AG04450 (cell line): Measurements from ENCODE around the gene NAT8L. TPM values are rescaled to one million over a fixed set of nuclear protein-coding genes. Genes with fewer than 3 reads are reported as not detected.

ENCODE experiments used
- CTCF ChIA-PET: fragments of 300-600, 350-600 bp; formaldehyde crosslinking; extraction: SDS; loops from one replicate; lab custom pipeline; 2022; ENCODE audit warnings: antibody characterized with exemption, inconsistent platforms; lab: Charles Lee
- POLR2A ChIA-PET: fragments of 350-600 bp; formaldehyde crosslinking; extraction: SDS; loops from one replicate; lab custom pipeline; 2021; ENCODE audit warnings: antibody characterized with exemption, inconsistent platforms; lab: Yijun Ruan, JAX
- DNase-seq: peaks from one replicate; pipeline ENCODE4 v3.0.0-alpha.2; 2011; ENCODE audit warnings: low read depth, low spot score
- H3K27ac ChIP-seq: one replicate; pipeline ENCODE4 v1.5.1; 2012; ENCODE audit warnings: low read depth, low read length, control low read depth
- H3K27me3 ChIP-seq: one replicate; pipeline ENCODE4 v1.6.0; 2012; ENCODE audit warnings: low read length; ENCODE audit not compliant: control insufficient read depth, insufficient read depth
- H3K4me3 ChIP-seq: 2 replicates; pipeline ENCODE4 v1.5.1; 2011; ENCODE audit warnings: mild to moderate bottlenecking, low read depth, low read length, control low read depth
- H3K9me3 ChIP-seq: 2 replicates; pipeline ENCODE4 v1.5.1; 2012; ENCODE audit warnings: low read length; ENCODE audit not compliant: control insufficient read depth, insufficient read depth
- CTCF ChIP-seq: IDR thresholded peaks from 2 replicates; pipeline ENCODE4 v1.5.1; 2011; ENCODE audit warnings: low read depth, low read length, control low read depth, inconsistent platforms
- polyA plus RNA-seq: library from polyadenylated mRNA; depleted of rRNA; stranded (reverse); fragments of >200 nt; gene quantifications from 2 replicates; pipeline ENCODE4 v1.2.3, GENCODE V29; 2011

NAT8L gene
- polyA plus RNA-seq, 1 experiment: not detected

GRCh38 chr4:2071252-2071911, 12.3 kb downstream of the NAT8L start:
- ChIA-PET POLR2A (no interaction called here), CTCF (no interaction called here)
- Histone ChIP-seq H3K9me3 (peaks cover 2% of the 10 kb centered on the region; the same call in 1 of the 2 replicates), H3K27ac (no peak overlapping the region), H3K27me3 (peaks cover 13% of the 10 kb centered on the region), H3K4me3 (no peak overlapping the region)
- TF ChIP-seq CTCF: no peak
- DNase-seq: no peak

GRCh38 chr4:2071912-2072867, 13.1 kb downstream of the NAT8L start:
- CTCF ChIA-PET: no interaction called here

GRCh38 chr4:2072971-2073807, 14.1 kb downstream of the NAT8L start:
- no peak for DNase-seq
- peaks cover 2% of the 10 kb centered on the region; the same call in 1 of the 2 replicates for H3K9me3 ChIP-seq
- ChIA-PET POLR2A (no interaction called here), CTCF (no interaction called here)
- no peak overlapping the region for H3K4me3 ChIP-seq
- H3K27ac ChIP-seq: no peak overlapping the region
- H3K27me3 ChIP-seq: peaks cover 14% of the 10 kb centered on the region
- no peak for TF ChIP-seq CTCF

More at GRCh38 chr4:2071912-2072867, 13.1 kb downstream of the NAT8L start:
- Histone ChIP-seq H3K27me3 (peaks cover 14% of the 10 kb centered on the region), H3K4me3 (no peak overlapping the region), H3K9me3 (peaks cover 2% of the 10 kb centered on the region; the same call in 1 of the 2 replicates), H3K27ac (no peak overlapping the region)
- no peak for DNase-seq
- POLR2A ChIA-PET: no interaction called here
- TF ChIP-seq CTCF: no peak

GRCh38 chr4:2073808-2074481, 14.8 kb downstream of the NAT8L start:
- CTCF ChIA-PET: no interaction called here
- POLR2A ChIA-PET: no interaction called here
- no peaks in the 10 kb centered on the region for H3K9me3 ChIP-seq
- H3K4me3 ChIP-seq: no peak overlapping the region
- H3K27me3 ChIP-seq: peaks cover 16% of the 10 kb centered on the region
- no peak for TF ChIP-seq CTCF
- no peak for DNase-seq
- H3K27ac ChIP-seq: no peak overlapping the region
